HCEC 1CT (cell line): Measurements from ENCODE around the gene PGAP1.

Experiments used
- DNase-seq: peaks from one replicate; pipeline ENCODE4 v3.0.0-alpha.2; 2017

PGAP1 gene

GRCh38 chr2:196884368-196884767 is 42.1 kb downstream of the PGAP1 start:
- no peak for DNase-seq

DNA sequence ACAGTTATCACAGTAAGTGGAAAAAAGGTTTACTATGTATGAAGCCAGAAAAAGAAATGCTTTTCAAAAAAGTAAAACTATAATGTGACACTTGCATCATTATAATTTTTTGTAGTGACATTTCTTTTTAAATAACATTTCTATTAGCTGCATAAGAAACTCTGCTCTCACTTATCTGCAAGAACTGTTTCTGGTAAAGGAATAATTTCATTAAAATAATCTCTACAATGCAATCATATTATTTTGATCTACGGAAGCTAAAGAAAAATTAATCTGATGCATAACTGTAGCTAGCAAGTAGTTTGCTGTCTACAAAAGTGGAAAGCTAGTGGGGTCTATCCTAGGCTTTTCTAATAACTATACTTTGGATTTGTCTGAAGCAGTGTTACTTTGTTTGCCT is 50.1 kb downstream of the PGAP1 start:
- DNase-seq = no peak

GRCh38 chr2:196875414-196875813 is 51.1 kb downstream of the PGAP1 start:
- no peak for DNase-seq

DNA sequence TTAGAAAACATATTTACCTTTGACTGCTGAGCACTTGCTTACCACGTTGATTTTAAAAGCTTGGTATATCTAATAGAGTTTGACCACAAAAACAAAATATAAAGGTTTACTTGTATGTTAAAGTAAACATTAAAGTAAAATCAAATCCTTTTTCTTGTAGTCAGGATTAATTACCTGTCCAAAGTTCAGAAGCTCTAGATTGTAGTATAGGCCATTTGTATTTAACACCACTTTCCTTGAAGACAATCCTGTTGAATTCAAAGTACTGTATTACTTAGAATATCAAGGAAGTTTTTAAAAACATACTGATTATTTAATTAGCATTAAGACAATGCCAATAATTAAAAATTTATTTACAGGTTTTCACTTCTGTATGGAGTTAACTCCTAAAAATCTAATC is 53.0 kb downstream of the PGAP1 start:
- no peak for DNase-seq

- no peak for DNase-seq
These were observed 71.9 kb downstream of the PGAP1 start for GRCh38 chr2:196854629-196855028.

DNA sequence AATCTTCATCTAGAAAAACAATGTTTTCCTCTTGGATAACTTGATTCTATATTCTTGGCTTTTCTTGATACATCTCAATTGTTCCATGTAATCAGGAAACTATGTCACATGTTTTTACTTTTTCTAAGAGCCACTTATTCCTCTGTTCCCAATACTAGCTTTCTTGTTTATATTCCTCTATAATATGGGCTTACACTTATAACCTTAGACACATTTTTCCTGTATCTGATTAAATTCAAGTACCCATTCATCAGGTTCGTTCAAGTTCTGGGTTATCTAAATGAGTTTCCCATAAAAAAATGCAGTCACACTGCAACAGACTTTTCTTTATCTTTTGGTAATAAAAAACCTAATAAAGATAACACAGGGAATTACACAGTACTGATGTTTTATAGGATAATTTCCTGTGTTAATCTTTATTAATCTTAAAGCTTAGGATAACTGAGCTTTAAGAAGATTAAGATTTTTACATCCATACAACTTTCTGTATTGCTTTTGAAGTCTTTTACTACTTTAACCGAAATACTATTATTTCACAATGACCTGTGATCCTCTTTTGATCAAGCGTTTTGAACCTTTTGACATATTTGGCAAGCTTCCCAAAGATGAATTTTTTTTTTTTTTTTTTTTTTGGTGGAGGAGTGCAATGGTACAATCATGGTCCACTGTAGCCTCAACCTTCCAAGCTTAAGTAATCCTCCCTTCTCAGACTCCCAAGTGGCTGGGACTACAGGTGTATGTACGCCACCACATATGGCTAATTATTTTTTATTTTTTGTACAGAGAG is 73.0 kb downstream of the PGAP1 start:
- DNase-seq = no peak

DNA sequence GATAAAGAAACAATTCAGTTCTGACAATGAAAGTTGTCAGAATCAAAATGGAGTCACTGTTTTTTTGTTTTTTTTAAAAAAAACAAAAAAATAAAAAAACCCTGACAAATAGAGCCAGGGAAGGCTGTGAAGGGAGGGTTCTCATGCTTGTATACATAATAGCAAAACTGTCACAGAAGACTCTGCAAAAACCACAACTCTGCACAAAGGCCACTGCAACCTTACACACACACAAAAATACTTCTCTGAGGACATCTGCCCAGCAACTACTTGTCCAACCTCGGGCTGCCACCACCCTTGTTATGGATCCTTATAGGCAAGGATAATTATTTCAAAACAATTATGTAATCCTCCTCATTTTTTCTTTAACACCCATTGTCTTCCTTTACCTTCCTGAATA is 75.4 kb downstream of the PGAP1 start:
- DNase-seq = no peak

GRCh38 chr2:196849895-196850294 is 76.6 kb downstream of the PGAP1 start:
- peak; percentile 38 for DNase-seq

DNA sequence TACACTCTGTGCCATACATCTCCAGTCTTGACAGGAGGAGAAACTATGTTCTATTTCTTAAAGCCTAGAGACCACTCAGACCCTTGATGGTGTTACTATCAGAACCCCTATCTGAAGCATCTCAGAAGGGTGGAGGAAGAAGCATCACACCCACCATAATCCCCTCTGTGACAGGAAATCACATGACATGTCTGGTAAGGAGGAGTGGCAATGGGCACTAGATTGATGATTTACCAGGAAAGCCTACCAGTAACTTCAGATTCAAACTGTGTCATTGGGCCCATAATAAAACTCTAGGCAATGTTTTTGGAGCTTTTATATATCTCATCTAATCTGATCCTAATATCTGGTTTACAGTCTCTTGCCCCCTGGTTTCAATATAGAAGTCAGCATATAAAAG is 80.2 kb downstream of the PGAP1 start:
- DNase-seq = no peak

GRCh38 chr2:196845371-196845770 is 81.1 kb downstream of the PGAP1 start:
- no peak for DNase-seq

- no peak for DNase-seq
These were observed 86.3 kb downstream of the PGAP1 start for GRCh38 chr2:196840171-196840570.

DNA sequence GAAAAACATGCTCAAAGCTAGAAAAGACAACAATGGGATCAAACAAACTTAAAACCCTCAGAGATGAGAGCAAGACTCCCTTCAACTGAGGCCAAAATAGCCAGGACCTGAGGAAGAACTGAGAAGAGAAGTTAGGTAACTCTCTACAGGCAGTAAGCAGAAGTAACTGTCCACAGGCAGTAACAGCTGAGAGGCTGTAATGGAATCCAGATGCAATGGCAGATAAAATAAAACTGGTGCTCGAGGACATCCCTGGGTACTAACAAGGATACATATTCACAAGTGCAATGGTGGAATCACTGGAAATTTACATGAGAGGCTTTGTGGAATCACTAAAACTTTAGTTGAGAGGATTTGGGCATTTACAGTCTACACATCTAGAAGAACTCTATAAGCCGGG is 86.9 kb downstream of the PGAP1 start:
- DNase-seq = no peak

- peak; percentile 49 for DNase-seq
These were observed 90.1 kb downstream of the PGAP1 start for GRCh38 chr2:196836440-196836839.

- no peak for DNase-seq
These were observed 95.8 kb downstream of the PGAP1 start for GRCh38 chr2:196830701-196831100.

GRCh38 chr2:196827356-196827755 is 99.2 kb downstream of the PGAP1 start:
- no peak for DNase-seq

DNA sequence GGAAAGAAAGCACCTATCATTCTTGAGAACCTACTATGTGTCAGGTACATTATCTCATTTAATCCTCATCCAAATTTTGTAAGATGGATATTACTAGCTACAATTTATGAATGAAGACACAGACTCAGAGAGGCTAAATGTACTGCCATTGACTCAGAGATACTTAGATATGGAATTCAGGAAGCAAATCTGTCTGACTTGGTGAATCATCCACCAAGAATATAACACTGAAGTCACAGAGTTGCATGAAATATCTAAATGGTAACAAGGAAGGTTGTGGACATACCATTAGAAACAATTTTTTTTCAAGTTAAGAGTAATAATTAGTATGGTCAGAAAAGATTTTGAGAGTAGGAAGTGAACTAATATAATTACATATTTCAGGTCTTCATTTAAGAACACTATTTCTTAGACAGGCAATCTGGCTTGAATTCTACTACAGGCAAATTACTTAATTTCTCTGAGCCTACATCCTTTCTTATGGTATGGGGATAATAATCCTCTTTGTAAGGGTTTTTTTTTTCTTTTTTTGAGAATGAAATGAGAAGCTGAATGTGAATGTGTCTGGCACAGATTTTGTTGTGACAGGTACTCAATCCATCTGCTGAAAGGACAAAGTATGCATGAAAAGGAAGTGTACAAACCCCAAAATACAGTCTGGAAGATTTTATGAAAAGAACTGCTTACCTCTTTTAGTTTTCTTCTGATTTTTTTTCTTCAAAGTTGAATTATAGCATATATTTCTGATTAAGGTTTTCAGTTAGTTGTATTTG is 102.6 kb downstream of the PGAP1 start:
- DNase-seq = peak; percentile 88

DNA sequence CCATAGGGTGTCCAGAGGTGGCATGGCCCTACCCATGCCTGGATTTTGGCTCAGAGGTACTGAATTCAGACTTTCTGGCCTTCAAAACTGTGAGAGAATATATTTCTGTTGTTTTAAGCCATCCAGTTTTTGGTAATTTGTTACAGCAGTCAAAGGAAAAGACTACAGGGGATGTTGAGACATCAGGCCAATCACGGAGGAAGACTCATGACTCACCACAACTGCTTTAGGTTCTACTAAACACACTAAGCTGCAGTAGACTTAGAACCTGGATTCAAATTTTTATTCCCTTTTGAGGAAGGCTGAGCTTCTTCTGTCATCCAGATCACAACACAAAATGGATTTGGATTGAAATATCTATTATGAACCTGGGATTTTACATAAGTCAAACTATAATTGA is 105.3 kb downstream of the PGAP1 start:
- peak; percentile 61 for DNase-seq

DNA sequence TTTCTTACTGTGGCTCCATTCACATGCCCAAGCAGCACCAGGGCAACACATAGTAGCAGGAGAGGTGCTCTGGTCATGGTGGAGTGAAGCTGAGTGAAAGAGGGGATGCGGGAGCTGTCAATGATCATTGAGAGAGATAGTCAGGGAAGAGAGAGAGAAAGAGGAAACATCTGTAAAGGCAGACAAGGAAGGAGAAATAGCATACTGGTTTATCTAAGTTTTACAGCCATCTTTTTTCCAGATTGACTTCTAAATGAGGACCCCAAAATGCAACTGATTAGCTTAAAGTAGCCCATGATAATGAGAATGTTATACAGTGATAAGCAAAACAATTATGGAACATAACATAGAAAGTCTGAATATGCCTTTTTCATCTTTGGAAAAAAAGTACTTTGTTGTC is 117.2 kb downstream of the PGAP1 start, which contains the start of gene C2orf66:
Gene C2orf66, minus strand, starts transcription at position 96 of the 400 bp plus-strand sequence. Its CDS starts 19 bp downstream, at position 77.
- DNase-seq = no peak

DNA sequence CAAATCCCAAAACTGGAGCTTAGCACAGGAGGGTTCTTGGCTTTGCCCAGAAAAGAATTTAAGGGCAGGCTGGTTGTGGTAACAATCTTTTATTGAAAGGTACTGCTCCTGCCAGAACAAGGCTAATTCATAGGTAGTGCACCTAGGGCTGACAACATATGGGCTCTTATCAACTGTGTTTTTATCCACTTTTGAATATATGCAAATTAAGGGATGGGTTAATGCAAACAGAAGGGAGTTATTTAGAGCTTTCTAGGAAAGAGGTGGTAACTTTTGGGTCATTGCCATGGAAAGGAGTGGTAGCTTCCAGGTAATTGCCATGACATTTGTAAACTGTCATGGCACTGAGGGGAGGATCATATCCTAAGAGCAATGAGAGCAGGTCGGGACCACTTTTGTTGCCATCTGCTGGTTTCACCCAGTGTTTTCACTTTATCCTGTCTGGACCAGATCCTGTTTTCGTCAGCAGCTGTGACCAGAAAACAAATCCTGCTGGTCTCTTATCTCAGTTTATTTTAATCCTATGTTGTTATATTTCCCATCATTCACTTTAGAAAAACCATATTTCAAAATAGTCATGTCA is 118.3 kb downstream of the PGAP1 start:
- DNase-seq = peak; percentile 5

GRCh38 chr2:196804381-196804780 is 122.1 kb downstream of the PGAP1 start:
- peak; percentile 3 for DNase-seq

DNA sequence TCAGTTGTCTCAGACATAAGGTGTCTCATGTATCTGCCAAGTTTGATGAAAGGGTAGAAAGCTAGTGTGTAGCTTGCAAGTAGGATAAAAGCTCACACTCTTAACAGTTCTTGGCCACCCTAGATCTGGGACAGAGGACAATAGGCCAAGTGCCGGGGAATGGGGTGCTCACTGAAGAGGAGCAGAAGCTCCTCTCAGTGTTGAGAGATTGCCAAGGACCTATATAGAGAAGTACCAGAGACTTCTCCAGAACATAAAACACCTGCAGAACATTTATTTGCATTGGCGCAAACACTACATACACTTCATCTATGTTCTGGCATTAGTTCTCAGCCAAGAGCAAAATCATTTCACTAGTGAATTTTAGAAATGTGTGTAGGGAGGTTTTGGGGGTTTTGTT is 124.1 kb downstream of the PGAP1 start:
- DNase-seq = no peak

DNA sequence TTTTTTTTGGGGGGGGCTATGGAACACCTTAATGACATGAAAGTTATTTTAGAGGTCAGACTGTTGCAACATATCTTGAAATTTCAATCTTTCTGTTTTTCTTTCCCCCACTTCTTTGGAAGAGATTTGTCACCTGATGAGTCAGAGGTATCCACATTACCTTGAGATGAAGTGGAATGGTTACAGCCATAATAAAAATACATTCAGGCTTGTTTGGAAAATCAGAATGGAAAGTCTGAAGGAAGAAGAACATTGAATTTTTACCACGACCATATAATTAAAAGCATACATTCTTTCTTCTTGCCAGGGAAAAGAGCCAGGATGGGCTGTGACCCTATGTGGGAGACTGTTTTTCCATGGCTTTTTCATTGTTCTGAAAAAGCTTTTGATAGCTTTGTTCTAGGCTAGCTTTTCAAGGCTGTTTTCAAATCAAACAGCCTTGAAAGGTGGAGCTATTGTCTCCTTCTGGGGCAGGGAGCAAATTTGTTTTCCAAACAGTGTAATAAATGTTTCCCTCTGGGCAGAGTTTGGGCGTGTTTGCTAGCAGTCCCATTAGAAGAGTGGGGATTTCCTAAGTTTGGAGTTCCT is 124.7 kb downstream of the PGAP1 start:
- DNase-seq = no peak

DNA sequence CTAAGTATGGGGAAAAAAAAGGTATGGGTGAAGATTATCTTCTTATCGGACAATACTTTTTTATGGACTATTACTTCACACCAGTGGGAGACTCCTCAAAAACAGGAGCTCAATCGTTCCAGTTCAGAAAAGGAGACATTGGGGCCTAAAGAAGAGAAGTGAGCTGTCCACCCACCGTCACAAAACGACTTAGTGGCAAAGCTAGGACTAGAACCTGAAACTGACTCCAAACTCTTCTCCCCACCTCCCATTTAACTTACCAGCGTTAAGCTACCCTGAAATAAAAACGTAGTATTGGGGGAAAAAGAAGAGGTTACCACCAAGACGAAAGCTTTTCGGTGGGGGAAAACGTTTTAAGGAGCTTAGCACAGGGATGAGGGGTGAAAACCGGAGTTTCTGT is 127.5 kb downstream of the PGAP1 start:
- DNase-seq = peak; percentile 1

GRCh38 chr2:196792865-196793264 is 133.6 kb downstream of the PGAP1 start:
- DNase-seq = no peak
